Endodermal cell (in vitro differentiated cells): ENCODE results near the gene IP6K1. TPM values are rescaled to one million over a fixed set of nuclear protein-coding genes. Genes with fewer than 3 reads are reported as not detected.

Experiments used
- DNase-seq: peaks from one replicate; pipeline ENCODE4 v3.0.0-alpha.2; 2017
- H3K27ac ChIP-seq: 2 replicates; pipeline ENCODE4 v1.5.1; 2013; ENCODE audit warnings: mild to moderate bottlenecking, low read depth, low read length, moderate library complexity
- H3K27me3 ChIP-seq: 2 replicates; pipeline ENCODE4 v1.6.1; 2013; ENCODE audit warnings: mild to moderate bottlenecking, low read length, moderate library complexity; ENCODE audit not compliant: insufficient read depth, control insufficient read depth, poor library complexity, severe bottlenecking
- H3K36me3 ChIP-seq: 2 replicates; pipeline ENCODE4 v1.7.0; 2013; ENCODE audit warnings: mild to moderate bottlenecking, low read length, moderate library complexity; ENCODE audit not compliant: control insufficient read depth, insufficient read depth
- H3K4me1 ChIP-seq: one replicate; pipeline ENCODE4 v1.7.0; 2013; ENCODE audit warnings: low read length; ENCODE audit not compliant: control insufficient read depth, insufficient read depth
- H3K4me3 ChIP-seq: 2 replicates; pipeline ENCODE4 v1.5.1; 2013; ENCODE audit warnings: mild to moderate bottlenecking, low read length, moderate library complexity
- H3K9ac ChIP-seq: 2 replicates; pipeline ENCODE4 v1.6.1; 2013; ENCODE audit warnings: mild to moderate bottlenecking, low read length, moderate library complexity; ENCODE audit not compliant: poor library complexity, severe bottlenecking; ENCODE audit errors: extremely low read depth
- H3K9me3 ChIP-seq: 2 replicates; pipeline ENCODE4 v1.6.1; 2013; ENCODE audit warnings: mild to moderate bottlenecking, low read length, moderate library complexity; ENCODE audit not compliant: control insufficient read depth
- H3K27ac Mint-ChIP-seq: 2 replicates; pipeline ENCODE4 v1.8.0; 2020; ENCODE audit warnings: mixed read lengths
- H3K27me3 Mint-ChIP-seq: 2 replicates; pipeline ENCODE4 v1.8.0; 2021; ENCODE audit warnings: mild to moderate bottlenecking, mixed read lengths; ENCODE audit not compliant: insufficient read depth
- H3K36me3 Mint-ChIP-seq: 2 replicates; pipeline ENCODE4 v1.8.0; 2020; ENCODE audit warnings: low read depth, mixed read lengths
- H3K4me1 Mint-ChIP-seq: 2 replicates; pipeline ENCODE4 v1.8.0; 2020; ENCODE audit warnings: mixed read lengths
- H3K4me3 Mint-ChIP-seq: 2 replicates; pipeline ENCODE4 v1.8.0; 2020; ENCODE audit warnings: mild to moderate bottlenecking, moderate library complexity, mixed read lengths
- H3K9me3 Mint-ChIP-seq: 2 replicates; pipeline ENCODE4 v1.8.0; 2020; ENCODE audit warnings: mild to moderate bottlenecking, mixed read lengths
- CTCF ChIP-seq: fragments of 200-600 bp; sonication (generic); conservative IDR thresholded peaks from 2 replicates; pipeline ENCODE4 v1.5.0; 2021; ENCODE audit warnings: antibody characterized with exemption, mild to moderate bottlenecking
- WGBS, 2 experiments: methylation state at CpG; one replicate each; pipeline versions ENCODE4 v1.1.5 to v1.1.7; 2013; ENCODE audit warnings: missing lambda C conversion rate in 2 of 2, mixed read lengths in 1 of 2; ENCODE audit not compliant: insufficient coverage in 1 of 2, insufficient read length in 1 of 2; 5-methylcytosine and 5-hydroxymethylcytosine counted together
- total RNA-seq, 2 donors: library from RNA; stranded (reverse); fragmentation: NEBNext Ultra II Directional in 1 of 2; extraction: Animal tissue kit (Norgen Biotek cat#: 25700) in 1 of 2; gene quantifications; 2 replicates in 1 of 2; 3 replicates in 1 of 2; pipeline ENCODE4 v1.2.1, GENCODE V29; 2021

IP6K1 gene
- total RNA-seq, 2 donors from 2014 or later, result 45.8 to 49.8 TPM

- no peak within 1 kb of the TSS for H3K4me3 Mint-ChIP-seq
- no peak within 1 kb of the TSS for H3K27ac Mint-ChIP-seq
- Histone ChIP-seq H3K27me3 (no peaks in the 10 kb centered on the region), H3K9ac (no peak within 1 kb of the TSS), H3K4me3 (no peak within 1 kb of the TSS), H3K36me3 (no peaks in the 10 kb centered on the region), H3K9me3 (no peaks in the 10 kb centered on the region), H3K27ac (no peak within 1 kb of the TSS), H3K4me1 (no peaks in the 10 kb centered on the region)
- DNase-seq, result no peak
- H3K4me1 Mint-ChIP-seq, result no peaks in the 10 kb centered on the region
- 90 to 94% methylated on average over 8 to 9 of the region's 9 CpGs for WGBS, 2 experiments
- H3K9me3 Mint-ChIP-seq, result no peaks in the 10 kb centered on the region
- no peaks in the 10 kb centered on the region for H3K27me3 Mint-ChIP-seq
- TF ChIP-seq CTCF, result no peak
- H3K36me3 Mint-ChIP-seq, result no peaks in the 10 kb centered on the region
These were observed 27.3 kb upstream of the IP6K1 start, which contains the start of gene UBA7 for GRCh38 chr3:49813497-49814174. TSS of gene UBA7 (minus strand) at chr3:49813953. CDS start at chr3:49813787, 166 bp downstream.

GRCh38 chr3:49812916-49813496, 26.7 kb upstream of the IP6K1 start:
- no peaks in the 10 kb centered on the region for H3K9me3 Mint-ChIP-seq
- 84 to 91% methylated on average over 6 to 9 of the region's 9 CpGs for WGBS, 2 experiments
- H3K27ac Mint-ChIP-seq, result no peak overlapping the region
- H3K27ac ChIP-seq, result no peak overlapping the region
- H3K9ac ChIP-seq, result no peak overlapping the region
- H3K4me3 Mint-ChIP-seq, result no peak overlapping the region
- no peaks in the 10 kb centered on the region for H3K36me3 ChIP-seq
- no peaks in the 10 kb centered on the region for H3K4me1 Mint-ChIP-seq
- no peaks in the 10 kb centered on the region for H3K4me1 ChIP-seq
- H3K27me3 Mint-ChIP-seq, result no peaks in the 10 kb centered on the region
- no peak for DNase-seq
- TF ChIP-seq CTCF, result no peak
- no peaks in the 10 kb centered on the region for H3K27me3 ChIP-seq
- no peak overlapping the region for H3K4me3 ChIP-seq
- H3K9me3 ChIP-seq, result no peaks in the 10 kb centered on the region
- no peaks in the 10 kb centered on the region for H3K36me3 Mint-ChIP-seq

- Histone ChIP-seq H3K36me3 (no peaks in the 10 kb centered on the region), H3K27me3 (peaks cover 29% of the 10 kb centered on the region), H3K9me3 (no peaks in the 10 kb centered on the region), H3K4me3 (no peak overlapping the region), H3K9ac (no peak overlapping the region), H3K4me1 (no peaks in the 10 kb centered on the region), H3K27ac (no peak overlapping the region)
- no peaks in the 10 kb centered on the region for H3K9me3 Mint-ChIP-seq
- no peak overlapping the region for H3K27ac Mint-ChIP-seq
- peaks cover 7% of the 10 kb centered on the region for H3K4me1 Mint-ChIP-seq
- H3K4me3 Mint-ChIP-seq, result no peak overlapping the region
- TF ChIP-seq CTCF, result no peak
- no peaks in the 10 kb centered on the region for H3K36me3 Mint-ChIP-seq
- DNase-seq, result no peak
- peaks cover 23% of the 10 kb centered on the region for H3K27me3 Mint-ChIP-seq
- WGBS, 2 experiments, result 91 to 92% methylated on average over 11 to 13 of the region's 13 CpGs
These were observed 21.2 kb upstream of the IP6K1 start for GRCh38 chr3:49807431-49808114.
